ENCODE results near the gene LARP1B.
"Not testable (repeated sequence)": the region's sequence is repeated elsewhere in the genome, so short reads cannot be mapped to it uniquely, and the experiment has no call there.

LARP1B gene
- total RNA-seq = 29.0 to 30.2 reads per million in 2 donors

- peak; percentile 79 to 96 (median 89) for DNase-seq
Observed at GRCh38 chr4:128060699-128061565, at the start of gene LARP1B. TSS of gene LARP1B (plus strand) at chr4:128061312. CDS start at chr4:128074952, 13,640 bp downstream.

DNA sequence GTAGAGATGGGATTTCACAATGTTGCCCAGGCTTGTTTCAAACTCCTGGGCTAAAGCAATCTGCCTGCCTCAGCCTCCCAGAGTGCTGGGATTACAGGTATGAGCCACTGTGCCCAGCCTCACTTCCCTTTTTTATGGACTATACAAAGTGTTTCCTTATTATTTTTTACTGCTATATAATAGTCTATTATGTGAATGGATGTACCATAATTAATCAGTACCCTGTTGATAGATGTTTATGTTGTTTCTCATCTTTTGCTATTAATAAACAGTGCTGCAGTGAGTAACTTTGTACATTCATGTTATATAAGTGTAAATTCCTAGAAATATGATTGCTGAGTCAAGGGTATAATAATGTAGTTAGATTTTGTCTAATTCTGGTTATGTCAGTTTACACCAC lies 35.8 kb upstream of the LARP1B start:
- DNase-seq = no peak

DNA sequence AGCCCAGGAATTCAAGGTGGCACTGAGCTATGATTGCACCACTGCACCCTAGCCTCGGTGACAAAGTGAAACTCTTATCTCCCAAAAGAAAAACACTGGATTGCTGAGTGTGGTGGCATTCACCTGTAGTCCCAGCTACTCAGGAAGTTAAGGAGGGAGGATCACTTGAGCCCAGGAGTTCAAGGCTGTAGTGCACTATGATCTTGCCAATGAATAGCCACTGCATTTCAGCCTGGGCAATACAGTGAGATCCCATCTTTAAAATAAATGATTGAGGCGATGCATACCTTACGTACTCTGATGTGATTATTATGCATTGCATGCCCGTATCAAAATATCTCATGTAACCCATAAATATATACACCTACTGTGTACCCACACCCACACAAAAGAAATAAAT lies 31.2 kb upstream of the LARP1B start:
- no peak for DNase-seq

DNA sequence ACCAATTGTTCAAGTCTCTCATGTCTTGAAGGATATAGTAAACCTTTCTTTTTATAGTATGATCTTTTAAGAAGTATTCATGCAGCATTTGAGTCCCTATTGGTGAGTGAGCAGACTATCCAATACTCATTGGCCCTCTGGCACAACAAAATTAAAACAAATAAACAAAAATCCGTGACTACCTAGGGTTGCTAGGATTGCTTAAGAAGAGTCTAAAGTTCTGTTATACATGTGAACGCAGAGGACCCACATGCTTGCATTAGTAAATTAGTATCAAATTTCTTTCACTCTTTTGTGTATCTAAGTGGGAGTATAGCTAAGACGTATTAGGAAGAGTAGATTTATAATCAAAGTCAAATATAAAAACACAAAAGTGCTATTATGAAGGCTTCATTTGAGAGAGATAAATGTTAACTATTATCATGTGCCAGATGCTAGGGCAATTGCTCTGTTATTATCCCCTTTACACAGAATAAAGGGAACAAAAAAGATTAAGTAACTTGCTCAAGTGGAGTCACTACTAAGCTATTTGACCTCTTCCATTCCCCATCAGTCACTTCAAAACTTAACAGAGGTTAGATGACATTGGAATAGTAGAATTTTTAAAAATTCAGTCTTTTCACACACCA lies 29.2 kb upstream of the LARP1B start:
- DNase-seq = no peak

DNA sequence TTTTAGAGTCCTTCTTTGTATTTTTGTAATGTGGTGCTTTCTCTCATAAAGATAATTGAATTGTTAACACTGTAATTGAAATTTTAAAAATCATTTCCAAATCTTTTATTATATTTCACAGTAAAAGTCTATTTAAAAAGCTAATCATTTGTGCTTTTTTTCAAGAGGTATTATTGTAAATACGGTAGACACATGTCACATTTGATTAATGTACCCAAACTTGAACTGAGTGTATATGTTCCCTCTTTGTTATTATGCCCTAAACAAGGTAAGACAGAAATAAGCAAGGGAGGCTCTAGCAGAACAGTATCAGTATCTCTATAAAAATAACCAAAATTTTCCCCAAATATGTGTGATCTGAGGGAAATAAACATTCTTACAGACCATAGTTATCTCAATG lies 21.5 kb upstream of the LARP1B start:
- DNase-seq = no peak

DNA sequence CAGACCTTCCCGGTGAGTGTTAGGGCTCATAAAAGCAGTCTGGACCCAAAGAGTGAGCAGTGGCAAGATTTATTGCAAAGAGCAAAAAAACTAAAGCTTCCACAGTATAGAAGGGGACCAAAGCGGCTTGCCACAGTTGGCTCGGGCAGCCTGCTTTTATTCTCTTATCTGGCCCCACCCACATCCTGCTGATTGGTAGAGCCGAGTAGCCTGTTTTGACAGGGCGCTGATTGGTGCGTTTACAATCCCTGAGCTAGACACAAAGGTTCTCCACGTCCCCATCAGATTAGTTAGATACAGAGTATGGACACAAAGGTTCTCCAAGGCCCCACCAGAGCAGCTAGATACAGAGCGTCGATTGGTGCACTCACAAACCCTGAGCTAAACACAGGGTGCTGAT lies 14.1 kb upstream of the LARP1B start:
- DNase-seq = not testable (repeated sequence)

GRCh38 chr4:128047514-128047913 lies 13.6 kb upstream of the LARP1B start:
- DNase-seq = not testable (repeated sequence)

- DNase-seq = peak in 1 of 5 experiments; percentile 38
Observed at GRCh38 chr4:128051229-128051628, 9.9 kb upstream of the LARP1B start.

DNA sequence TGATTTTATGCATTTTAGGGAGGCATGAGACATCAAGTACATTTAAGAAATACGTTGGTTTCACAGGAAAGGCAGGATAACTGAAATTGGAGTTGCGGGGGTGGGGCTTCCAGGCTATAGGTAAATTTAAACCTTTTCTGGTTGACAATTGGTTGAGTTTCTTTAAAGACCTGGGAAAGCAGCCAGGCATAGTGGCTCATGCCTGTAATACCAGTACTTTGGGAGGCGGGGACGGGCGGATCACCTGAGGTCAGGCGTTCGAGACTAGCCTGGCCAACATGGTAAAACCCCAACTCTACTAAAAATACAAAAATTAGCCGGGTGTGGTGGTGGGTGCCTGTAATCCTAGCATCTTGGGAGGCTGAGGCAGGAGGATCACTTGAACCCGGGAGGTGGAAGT lies 6.2 kb upstream of the LARP1B start:
- not testable (repeated sequence) for DNase-seq

DNA sequence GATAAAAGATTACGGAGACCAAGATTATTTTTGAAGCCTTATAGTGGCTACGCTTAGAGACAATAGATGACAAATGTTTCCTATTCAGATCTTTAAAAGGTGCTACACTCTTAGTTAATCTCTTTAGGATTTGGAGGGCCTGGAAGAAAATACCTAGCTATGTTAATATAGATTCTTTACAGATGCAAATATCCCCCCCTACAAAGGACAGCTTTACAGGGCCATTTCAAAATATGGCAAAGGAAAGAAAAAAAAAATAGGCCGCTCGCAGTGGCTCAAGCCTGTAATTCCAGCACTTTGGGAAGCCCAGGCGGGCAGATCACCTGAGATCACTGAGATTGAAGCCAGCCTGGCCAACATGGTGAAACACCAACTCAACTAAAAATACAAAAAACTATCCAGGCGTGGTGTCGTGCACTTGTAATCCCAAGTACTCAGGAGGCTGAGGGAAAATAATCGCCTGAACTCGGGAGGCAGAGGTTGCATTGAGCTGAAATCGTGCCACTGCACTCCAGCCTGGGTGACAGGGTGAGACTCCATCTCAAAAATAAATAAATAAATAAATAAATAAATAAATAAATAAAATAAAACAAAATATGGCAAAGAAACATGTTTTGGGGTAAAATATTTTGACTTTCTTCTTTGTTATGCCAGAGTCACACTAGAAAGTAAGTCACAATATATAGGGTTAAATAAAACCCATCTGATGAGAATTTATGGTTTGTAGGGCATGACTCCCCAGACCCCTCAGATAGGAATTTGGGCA lies 5.5 kb upstream of the LARP1B start:
- DNase-seq = not testable (repeated sequence)

- no peak for DNase-seq
Observed at GRCh38 chr4:128056396-128056795, 4.7 kb upstream of the LARP1B start.

GRCh38 chr4:128060121-128060698 lies 902 bp upstream of the LARP1B start:
- DNase-seq = peak in 1 of 5 experiments; percentile 28

GRCh38 chr4:128061566-128062536 lies 739 bp downstream of the LARP1B start:
- DNase-seq = peak; percentile 29 to 67 (median 52)

GRCh38 chr4:128066453-128066820 lies 5.3 kb downstream of the LARP1B start:
- not testable (repeated sequence) for DNase-seq

- peak in 1 of 5 experiments; percentile 35 for DNase-seq
Observed at GRCh38 chr4:128068918-128069317, 7.8 kb downstream of the LARP1B start.

DNA sequence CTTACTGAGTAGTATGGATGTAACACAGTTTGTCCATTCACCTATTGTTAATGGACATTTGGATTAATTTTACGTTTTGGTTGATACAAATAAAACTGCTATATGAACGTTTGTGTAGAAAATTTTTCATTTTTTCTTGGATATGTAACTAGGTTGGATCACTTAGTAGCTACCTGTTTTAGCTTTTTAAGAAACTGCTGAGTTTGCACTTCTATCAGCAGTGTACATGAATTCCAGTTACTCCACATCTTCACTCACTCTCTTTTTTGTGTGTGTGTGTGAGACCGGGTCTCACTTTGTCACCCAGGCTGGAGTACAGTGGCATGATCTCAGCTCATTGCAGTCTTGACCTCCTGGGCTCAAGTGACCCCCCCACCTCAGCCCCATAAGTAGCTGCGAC lies 15.4 kb downstream of the LARP1B start:
- DNase-seq = no peak

- not testable (repeated sequence) for DNase-seq
Observed at GRCh38 chr4:128095293-128095692, 34.2 kb downstream of the LARP1B start.

DNA sequence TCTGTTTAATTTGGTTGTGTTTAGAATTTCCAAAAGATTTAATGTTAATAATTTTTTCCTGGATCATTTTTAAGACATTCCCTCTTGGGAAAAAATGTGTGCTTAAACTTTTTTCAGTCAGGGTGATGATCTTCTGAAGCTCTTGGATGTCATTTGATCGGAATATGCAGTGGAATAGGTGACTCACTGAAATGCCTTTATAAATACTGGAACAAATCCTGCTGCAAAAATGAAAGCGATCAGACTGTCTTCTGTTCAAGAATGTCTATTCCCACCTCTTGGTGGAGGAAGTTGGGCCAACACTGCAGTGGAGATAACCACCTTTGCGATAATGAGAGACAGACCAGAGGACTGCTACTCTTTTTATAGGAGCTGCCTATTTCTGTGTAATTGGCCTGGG lies 46.7 kb downstream of the LARP1B start:
- DNase-seq = no peak

GRCh38 chr4:128123036-128123435 lies 61.9 kb downstream of the LARP1B start:
- DNase-seq = no peak

GRCh38 chr4:128130621-128131020 lies 69.5 kb downstream of the LARP1B start:
- no peak for DNase-seq

DNA sequence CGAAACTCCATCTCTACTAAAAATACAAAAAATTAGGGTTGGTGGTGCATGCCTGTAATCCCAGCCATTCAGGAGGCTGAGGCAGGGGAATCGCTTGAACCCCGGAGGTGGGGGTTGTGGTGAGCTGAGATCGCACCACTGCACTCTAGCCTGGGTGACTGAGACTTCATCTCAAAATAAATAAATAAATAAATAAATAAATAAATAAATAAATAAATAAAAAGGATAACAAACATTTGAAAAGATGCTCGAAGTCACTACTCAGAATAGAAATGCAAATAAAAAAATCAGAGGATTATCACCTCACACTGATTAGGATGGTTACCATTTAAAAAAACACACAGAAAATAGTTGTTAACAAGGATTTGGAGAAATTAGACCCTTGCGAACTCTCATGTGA lies 73.8 kb downstream of the LARP1B start:
- no peak for DNase-seq

DNA sequence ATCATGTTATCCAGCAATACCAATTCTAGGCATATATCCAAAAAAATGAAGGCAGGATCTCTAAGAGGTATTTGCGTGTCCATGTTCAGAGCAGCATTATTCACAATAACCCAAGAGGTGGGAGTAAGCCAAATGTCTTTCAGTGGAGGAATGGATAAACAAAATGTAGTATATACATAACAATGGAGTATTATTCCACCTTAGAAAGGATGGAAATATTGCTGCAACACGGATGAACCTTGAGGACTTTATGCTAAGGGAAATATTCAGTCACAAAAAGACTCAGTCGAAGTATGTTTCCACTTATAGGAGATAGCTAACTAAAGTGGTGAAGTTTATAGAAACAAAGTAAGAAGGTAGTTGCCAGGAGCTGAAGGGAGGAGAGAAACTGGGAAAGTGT lies 74.3 kb downstream of the LARP1B start:
- no peak for DNase-seq

Measured in T-helper 2 cell (primary cell).